ENCODE results near the gene HECTD1. TPM values are rescaled to one million over a fixed set of nuclear protein-coding genes. Genes with fewer than 3 reads are reported as not detected.
A peak's percentile ranks its signal among the peaks of the same experiment; 100 is the strongest.
"Not testable (repeated sequence)": the region's sequence is repeated elsewhere in the genome, so short reads cannot be mapped to it uniquely, and the experiment has no call there.

The HECTD1 gene
- total RNA-seq, 4 donors from 2014 or later: 177 to 224 (median 206) TPM

DNA sequence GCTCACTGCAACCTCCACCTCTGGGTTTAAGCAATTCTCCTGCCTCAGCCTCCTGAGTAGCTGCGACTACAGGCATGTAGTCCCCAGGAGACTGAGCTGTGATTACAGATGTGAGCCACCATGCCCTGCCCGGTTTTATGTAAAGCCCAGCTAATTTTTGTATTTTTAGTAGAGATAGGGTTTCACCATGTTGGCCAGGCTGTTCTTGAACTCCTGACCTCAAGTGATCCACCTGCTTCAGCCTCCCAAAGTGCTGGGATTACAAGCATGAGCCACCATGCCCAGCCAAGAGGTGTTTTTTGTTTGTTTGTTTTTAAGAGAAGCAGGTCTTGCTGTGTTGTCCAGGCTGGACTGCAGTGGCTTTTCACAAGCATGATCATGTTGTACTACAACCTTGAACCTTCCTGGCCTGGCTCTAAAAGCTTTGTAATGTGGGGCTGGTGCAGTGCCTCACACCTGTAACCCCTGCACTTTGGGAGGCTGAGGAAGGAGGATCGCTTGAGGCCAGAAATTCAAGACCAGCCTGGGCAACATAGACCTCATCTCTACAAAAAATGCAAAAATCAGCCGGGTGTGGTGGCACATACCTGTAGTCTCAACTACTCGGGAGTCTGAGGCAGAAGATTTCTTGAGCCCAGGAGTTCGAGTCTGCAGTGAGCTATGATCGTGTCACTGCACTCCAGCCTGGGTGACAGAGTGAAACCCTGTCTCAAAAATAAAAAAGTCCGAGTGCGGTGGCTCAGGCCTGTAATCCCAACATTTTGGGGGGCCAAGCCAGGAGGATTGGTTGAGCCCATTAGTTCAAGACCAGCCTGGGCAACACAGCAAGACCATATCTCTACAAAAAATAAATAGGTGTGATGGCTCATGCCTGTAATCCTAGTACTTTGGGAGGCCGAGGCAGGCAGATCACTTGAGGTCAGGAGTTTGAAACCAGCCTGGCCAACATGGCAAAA is 113.4 kb downstream of the HECTD1 start:
- not testable (repeated sequence) for H3K9me3 ChIP-seq
- 90% methylated on average over 10 of the region's 10 CpGs for WGBS

DNA sequence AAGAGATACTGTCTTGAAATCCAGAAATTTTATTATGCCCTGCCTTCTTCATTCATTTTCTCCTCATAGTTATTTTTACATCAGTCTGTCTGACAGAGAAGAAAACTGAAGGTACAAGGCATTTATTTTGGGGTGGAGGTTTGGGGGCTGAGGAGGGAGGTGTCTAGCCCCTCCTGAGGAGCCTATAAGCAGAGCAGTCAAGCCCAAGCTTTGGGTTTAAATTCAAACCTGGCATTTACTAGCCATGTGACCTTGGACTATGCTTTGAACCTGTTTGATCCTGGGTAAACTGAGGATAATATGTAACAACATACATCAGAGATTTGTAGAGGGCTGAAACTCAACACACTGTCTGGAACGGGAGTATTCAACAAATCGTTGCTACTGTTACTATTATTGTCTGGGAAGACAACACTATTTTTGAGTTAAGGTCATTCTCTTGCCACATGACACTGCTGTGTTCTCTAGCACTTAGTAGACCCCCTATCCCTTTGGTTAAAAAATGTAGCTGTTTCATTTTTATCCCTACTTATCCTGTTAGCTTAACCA is 115.4 kb downstream of the HECTD1 start:
- Histone ChIP-seq H3K27me3 (no peaks in the 10 kb centered on the region), H3K4me3 (no peak overlapping the region), H3K36me3 (peaks cover 0 to 6% (median under 1%) of the 10 kb centered on the region in 4 donors), H3K4me1 (peaks cover 20 to 24% (median 21%) of the 10 kb centered on the region in 4 donors), H3K27ac (replicated peaks in 1 of 4) (no peak overlapping the region), H3K9me3 (no peaks in the 10 kb centered on the region)
- TF ChIP-seq POLR2AphosphoS5 (IDR thresholded peaks at IDR 0.05): no peak
- TF ChIP-seq, protein P1, sequence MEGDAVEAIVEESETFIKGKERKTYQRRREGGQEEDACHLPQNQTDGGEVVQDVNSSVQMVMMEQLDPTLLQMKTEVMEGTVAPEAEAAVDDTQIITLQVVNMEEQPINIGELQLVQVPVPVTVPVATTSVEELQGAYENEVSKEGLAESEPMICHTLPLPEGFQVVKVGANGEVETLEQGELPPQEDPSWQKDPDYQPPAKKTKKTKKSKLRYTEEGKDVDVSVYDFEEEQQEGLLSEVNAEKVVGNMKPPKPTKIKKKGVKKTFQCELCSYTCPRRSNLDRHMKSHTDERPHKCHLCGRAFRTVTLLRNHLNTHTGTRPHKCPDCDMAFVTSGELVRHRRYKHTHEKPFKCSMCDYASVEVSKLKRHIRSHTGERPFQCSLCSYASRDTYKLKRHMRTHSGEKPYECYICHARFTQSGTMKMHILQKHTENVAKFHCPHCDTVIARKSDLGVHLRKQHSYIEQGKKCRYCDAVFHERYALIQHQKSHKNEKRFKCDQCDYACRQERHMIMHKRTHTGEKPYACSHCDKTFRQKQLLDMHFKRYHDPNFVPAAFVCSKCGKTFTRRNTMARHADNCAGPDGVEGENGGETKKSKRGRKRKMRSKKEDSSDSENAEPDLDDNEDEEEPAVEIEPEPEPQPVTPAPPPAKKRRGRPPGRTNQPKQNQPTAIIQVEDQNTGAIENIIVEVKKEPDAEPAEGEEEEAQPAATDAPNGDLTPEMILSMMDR (IDR thresholded peaks at IDR 0.05): no peak
- no peak for TF ChIP-seq POLR2A (IDR thresholded peaks at IDR 0.05; ENCODE audit: low read depth)
- TF ChIP-seq EP300 (IDR thresholded peaks at IDR 0.05): no peak
- WGBS: 74% methylated on average over 2 of the region's 2 CpGs
- intact Hi-C loops (cut with DNase I): no loop called here
- no peak for DNase-seq (ENCODE audit: extremely low spot score)

More for the DNA sequence above, 113.4 kb downstream of the HECTD1 start:
- H3K27ac ChIP-seq (replicated peaks in 1 of 4); H3K27me3 ChIP-seq; intact Hi-C loops (cut with DNase I); DNase-seq (ENCODE audit: extremely low spot score); H3K4me3 ChIP-seq: not testable (repeated sequence)
- peaks cover 7 to 23% (median 19%) of the 10 kb centered on the region in 4 donors for H3K36me3 ChIP-seq
- H3K4me1 ChIP-seq: peaks cover 20 to 24% (median 21%) of the 10 kb centered on the region in 4 donors

DNA sequence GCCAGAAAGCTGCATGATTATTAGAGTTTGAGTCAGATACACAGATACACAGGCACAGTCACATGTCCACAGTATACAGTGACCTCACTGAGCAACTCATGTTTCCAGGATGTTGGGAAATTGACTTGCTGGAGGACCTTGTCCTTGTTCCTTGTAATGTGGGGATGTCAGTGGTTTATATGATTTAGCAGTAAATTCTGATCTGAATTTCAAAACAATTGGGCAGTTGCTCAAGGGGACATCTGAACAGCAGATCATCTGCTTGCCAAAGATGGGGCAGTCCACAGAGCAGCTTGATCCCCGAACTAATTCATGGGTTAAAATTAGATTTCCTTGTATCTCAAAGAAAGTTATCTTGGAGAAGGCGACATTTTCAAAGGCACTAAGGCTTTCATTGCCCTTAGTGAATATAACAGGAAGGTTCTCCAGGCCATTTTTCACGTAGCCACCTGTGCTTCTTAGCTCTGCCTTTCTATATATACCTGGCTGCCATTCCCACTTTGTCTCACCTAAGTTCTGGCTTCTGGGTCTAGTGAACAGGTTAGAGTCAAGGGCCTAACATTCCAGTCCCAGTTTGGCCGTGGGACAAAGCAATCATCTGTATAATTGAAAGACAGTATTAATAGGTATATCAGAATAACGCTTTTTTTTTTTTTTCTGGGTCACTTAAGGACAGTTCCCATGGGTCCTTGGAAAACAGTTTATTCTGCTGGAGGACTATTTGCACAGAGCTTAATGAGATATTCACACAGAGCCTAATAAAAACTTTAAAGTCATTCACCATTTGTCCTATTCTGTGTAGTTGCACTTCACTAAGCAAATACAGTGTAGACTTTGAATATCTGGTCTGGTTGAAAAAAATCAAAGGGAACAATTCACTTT is 116.5 kb downstream of the HECTD1 start:
- TF ChIP-seq, protein P1 (IDR thresholded peaks at IDR 0.05): no peak
- TF ChIP-seq POLR2AphosphoS5 (IDR thresholded peaks at IDR 0.05): peak; percentile 57 to 61
- no peaks in the 10 kb centered on the region for H3K27me3 ChIP-seq
- intact Hi-C loops (cut with DNase I): no loop called here
- no peaks in the 10 kb centered on the region for H3K9me3 ChIP-seq
- H3K4me1 ChIP-seq: peaks cover 20 to 24% (median 21%) of the 10 kb centered on the region in 4 donors
- WGBS: 77% methylated on average over 5 of the region's 5 CpGs
- H3K36me3 ChIP-seq: peaks cover 0 to 4% (median 0%) of the 10 kb centered on the region in 4 donors
- H3K27ac ChIP-seq (replicated peaks in 1 of 4): peak overlapping the region; percentile 49 to 69 (median 66)
- H3K4me3 ChIP-seq: no peak overlapping the region
- DNase-seq (ENCODE audit: extremely low spot score): no peak

DNA sequence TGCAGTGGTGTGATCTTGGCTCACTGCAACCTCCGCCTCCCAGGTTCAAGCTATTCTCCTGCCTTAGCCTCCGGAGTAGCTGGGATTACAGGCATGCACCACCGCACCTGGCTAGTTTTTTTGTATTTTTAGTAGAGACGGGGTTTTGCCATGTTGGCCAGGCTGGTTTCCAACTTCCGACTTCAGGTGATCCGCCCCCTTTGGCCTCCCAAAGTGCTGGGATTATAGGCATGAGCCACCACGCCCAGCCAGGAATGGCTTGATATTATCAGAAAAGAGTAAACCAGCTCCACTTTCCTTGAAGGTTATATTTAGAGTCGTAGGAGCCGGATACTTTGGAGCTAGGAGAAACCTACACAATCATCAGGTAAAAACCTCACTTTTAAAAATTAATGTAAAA is 121.1 kb downstream of the HECTD1 start:
- 97% methylated on average over 9 of the region's 9 CpGs for WGBS

DNA sequence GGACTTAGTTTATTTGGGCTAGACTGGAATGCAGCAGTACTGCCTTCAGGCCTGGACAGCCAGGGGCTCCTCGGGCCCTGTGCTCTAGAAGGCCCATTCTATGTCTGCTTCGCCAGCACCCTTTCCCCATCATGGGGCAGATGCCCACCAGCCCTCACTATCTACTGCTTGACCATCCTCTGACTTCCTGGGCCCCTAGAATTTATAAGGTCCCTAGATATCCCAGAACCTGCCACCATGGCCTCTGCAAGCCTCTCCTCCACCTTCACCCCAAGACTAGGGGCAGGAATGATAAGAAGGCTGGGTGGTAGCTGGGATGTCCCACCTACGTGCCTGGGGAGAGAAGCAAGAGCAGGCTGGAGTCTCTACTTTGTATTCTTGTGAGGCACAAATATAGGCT is 122.6 kb downstream of the HECTD1 start:
- no peaks in the 10 kb centered on the region for H3K27me3 ChIP-seq
- H3K36me3 ChIP-seq: peaks cover 0 to 10% (median 6%) of the 10 kb centered on the region in 4 donors
- H3K9me3 ChIP-seq: no peaks in the 10 kb centered on the region
- H3K4me1 ChIP-seq: peaks cover 0 to 19% (median 17%) of the 10 kb centered on the region in 4 donors
- whole genome bisulfite sequencing: 97% methylated on average over 3 of the region's 3 CpGs
- peak overlapping the region in 3 of 4 donors; percentile 33 to 77 (median 68) for H3K27ac ChIP-seq (replicated peaks in 1 of 4)
- intact Hi-C loops (cut with DNase I): no loop called here
- no peak for DNase-seq (ENCODE audit: extremely low spot score)
- TF ChIP-seq POLR2AphosphoS5 (IDR thresholded peaks at IDR 0.05) (no peak), POLR2A (IDR thresholded peaks at IDR 0.05; ENCODE audit: low read depth) (no peak), EP300 (IDR thresholded peaks at IDR 0.05) (no peak)
- TF ChIP-seq, protein P1 (IDR thresholded peaks at IDR 0.05): no peak
- no peak overlapping the region for H3K4me3 ChIP-seq

More for the DNA sequence above, 121.1 kb downstream of the HECTD1 start:
- intact Hi-C loops (cut with DNase I); DNase-seq (ENCODE audit: extremely low spot score); H3K27ac ChIP-seq (replicated peaks in 1 of 4); H3K4me3 ChIP-seq; H3K9me3 ChIP-seq; H3K27me3 ChIP-seq; H3K36me3 ChIP-seq: not testable (repeated sequence)
- peaks cover 14 to 33% (median 28%) of the 10 kb centered on the region in 4 donors for H3K4me1 ChIP-seq
